GM12872 (cell line): Measurements from ENCODE around the gene PADI1.

Experiments used
- TF ChIP-seq, protein P1 (sequence below): IDR thresholded peaks from 3 replicates; pipeline ENCODE4 v1.5.1; 2011; ENCODE audit warnings: low read depth, mild to moderate bottlenecking, low read length, moderate library complexity; ENCODE audit not compliant: insufficient read depth

The PADI1 gene

DNA sequence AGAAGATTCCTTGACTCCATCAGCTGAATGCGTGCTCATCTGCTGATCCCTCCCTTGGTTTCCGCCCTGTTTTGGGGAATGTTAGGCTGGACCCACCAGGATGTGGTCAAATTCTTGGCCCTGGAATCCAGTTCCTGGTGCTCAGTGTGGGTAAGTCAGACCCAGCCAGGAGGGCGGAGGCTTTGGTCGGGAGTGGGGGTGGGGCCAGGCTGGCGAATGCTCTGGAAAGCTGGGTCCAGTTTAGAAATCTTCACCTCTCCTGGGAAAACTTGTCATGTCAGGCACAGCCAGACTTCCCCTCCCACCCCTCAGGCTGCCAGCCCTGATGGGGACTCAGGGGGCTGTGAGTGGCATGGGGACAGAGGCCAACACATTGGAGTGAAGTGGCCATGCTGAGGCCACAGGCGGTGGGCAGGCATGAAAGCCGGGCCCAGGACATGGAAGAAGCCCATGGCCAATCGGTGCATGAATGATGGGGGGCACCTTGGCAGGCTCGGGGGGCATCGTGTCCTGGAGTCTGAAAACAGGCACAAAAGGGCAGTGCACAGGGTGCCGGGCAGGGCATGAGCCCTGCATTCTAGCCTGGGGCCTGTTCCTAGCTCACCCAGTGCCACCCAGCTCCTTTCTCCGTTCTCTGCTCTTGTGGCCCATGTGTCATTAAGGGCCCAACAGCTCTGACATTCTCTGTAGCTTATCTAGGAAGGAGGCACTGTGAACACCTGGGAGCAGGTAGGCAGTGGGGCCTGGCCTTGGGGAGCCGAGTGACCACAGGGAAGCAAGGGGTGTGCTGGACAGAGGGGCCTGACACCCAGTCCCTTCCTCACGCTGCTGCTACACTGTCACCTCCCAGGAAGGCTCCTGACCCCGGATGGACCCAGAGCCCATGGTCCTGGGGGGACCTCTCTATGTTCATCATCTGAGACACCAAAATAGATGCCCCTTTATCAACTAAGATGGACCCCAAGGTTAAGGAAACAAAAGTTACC, 14.6 kb upstream of the PADI1 start:
- TF ChIP-seq, protein P1, sequence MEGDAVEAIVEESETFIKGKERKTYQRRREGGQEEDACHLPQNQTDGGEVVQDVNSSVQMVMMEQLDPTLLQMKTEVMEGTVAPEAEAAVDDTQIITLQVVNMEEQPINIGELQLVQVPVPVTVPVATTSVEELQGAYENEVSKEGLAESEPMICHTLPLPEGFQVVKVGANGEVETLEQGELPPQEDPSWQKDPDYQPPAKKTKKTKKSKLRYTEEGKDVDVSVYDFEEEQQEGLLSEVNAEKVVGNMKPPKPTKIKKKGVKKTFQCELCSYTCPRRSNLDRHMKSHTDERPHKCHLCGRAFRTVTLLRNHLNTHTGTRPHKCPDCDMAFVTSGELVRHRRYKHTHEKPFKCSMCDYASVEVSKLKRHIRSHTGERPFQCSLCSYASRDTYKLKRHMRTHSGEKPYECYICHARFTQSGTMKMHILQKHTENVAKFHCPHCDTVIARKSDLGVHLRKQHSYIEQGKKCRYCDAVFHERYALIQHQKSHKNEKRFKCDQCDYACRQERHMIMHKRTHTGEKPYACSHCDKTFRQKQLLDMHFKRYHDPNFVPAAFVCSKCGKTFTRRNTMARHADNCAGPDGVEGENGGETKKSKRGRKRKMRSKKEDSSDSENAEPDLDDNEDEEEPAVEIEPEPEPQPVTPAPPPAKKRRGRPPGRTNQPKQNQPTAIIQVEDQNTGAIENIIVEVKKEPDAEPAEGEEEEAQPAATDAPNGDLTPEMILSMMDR, result no peak

DNA sequence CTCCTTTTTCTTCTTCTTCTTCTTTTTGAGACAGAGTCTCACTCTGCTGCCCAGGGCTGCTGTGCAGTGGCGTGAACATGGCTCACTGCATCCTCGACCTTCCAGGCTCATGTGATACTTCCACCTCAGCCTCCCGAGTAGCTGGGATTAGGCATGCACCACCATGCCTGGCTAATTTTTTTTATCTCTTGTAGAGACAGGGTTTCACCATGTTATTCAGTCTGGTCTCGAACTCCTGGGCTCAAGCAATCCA, 13.0 kb upstream of the PADI1 start:
- TF ChIP-seq, protein P1, result no peak

DNA sequence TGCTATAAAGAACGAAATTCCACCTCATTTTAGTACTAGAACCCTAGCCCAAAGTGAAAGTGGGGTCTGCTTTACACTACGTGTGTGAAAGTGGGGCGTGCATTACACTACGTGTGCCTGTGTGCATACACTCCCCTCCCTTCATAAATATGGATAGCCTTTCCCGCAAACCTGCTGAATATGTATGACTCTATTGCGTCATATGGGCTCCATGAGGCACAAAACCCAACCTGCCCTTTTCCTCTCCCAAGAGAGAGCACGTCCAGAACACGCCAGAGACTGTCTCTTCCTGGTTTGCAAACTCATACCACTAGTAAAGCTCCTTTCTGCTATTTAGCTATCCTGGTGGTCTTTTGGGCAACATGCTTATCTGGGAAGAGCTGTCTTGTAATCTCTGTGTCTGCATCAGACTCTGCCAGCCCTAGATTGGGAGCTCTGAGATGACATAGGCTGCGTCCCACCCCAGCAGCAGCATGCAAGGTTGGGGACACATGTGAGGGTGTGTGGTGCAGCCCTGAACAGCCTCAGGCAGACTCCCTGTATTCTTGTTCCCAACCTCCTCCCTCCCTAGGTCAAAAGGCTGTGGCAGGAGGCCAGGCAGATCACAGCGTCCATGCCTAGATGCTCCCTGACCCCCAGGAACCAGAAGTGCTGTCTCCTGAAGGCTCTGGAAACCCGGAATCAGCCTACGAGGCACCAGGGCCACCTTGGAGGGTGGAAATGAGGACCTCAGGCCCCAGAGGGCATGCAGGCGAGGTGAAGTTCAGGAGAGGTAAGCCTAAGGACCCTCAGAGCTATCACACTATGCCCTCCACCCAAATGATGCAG, 12.3 kb upstream of the PADI1 start:
- TF ChIP-seq, protein P1, result no peak

DNA sequence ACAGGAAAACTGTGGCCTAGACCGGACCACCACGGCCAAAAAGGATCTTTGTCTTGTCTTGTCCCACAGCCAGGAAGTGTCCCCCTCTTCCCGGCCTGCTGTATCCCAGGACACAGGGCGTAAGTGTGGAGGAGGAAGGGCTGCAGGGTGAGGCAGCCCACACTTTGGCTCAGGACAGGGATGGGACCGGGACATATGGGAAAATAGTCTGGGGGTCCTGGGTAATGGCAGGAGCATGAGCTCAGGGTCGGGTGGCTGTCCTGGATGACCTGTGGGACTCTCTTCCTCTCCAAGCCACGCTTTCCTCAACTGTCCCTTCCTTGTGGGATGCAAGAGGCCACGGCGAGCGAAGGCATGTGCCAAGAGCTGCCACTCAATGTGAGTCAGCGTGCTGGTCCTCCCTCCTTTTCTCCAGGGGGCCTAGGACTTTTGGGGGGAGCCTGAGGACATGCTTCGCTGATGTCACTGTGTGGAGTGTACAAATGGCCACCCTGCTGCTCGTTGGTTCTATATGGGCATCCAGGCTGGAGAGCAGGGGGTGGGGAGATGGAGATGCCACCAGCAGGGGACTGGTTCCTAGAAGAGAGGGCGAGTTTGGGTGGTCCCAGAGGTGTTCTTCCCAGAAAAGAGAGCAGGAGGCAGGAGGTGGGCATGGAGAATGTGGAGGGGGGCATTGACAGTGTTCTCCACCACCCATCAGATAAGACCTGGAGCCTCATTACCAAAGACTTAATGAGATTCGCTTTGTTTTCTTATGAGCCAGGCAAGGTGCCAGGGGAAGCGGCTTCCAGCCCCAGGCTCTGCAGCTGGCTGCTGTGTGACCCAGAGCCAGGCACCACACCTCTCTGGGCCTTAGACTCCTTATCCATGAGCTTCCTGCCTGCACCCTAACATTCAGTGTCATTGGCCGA, 11.5 kb upstream of the PADI1 start:
- TF ChIP-seq, protein P1, result no peak

DNA sequence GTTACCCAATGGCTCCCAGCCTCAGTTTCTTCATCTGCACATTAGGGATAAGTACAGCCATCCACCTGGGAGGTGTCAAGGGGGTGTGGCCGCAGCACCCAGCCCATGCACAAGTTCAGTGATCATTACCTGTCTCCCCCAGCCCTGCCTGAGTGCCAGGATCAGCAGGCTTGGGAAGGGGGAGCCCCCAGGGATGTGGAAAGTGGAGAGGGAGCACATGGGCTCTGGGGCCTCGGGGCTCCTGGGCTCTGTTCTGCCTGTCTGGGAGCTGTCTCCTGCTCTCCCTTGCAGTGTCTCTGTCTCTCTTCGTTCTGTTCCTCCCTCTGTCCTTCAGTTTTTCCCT, 10.8 kb upstream of the PADI1 start:
- TF ChIP-seq, protein P1, result no peak

DNA sequence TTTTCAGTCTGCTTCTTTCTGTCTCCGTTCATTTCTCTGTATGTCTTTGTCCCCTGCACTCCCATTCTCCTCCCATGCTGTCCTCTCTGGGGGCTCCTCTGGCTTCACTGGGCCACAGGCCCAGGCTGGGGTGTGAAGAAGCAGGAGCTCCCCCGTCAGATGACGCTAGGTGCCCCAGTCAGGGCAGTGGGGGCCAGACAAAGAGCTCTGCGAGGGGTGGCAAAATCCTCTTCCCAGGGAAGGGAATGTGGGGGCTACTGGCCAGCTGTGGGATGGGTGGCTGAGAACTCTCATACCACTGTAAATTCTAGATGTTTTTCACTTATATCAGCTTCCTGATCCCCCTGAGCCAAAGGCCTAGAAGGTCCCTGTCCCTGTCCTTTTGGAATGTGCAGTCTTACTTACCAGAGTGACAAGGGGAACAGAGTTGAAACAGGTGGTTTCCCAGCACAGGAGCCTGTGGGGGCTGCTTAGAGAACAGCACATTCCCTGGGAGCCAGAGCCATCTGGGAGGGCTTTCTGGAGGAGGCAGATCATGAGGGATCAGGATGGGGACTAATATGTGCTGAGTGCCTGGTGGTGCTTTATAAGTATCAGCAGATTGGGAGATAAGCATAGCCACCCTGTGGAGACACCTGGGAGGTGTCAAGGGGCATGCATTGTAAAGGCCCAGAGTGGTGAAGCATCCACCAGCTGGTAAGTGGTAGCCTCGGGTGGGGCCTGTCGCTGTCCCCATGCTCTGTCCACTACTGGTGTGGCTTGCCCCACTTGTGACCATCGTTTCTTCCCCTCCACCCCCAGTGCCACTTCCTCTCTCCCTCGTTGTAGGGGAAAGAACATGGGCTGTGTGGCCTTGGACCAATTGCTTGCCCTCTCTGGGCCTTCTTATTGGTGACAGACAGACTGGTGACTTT, 10.1 kb upstream of the PADI1 start:
- TF ChIP-seq, protein P1, result 0 out of 3 replicates have a peak, but pooled peaks have one; percentile 6
